GM19455 (cell line): ENCODE measurements around the gene SHROOM3.

Source experiments
- ATAC-seq: cut with Tn5 transposase; IDR thresholded peaks from one replicate; pipeline ENCODE4 v1.9.1; 2021; ENCODE audit not compliant: unreplicated experiment

SHROOM3 gene

GRCh38 chr4:76764251-76764650, 329.2 kb downstream of the SHROOM3 start:
- no peak for ATAC-seq

- no peak for ATAC-seq
These were observed 330.6 kb downstream of the SHROOM3 start for GRCh38 chr4:76765473-76766183.

- no peak for ATAC-seq
These were observed 333.0 kb downstream of the SHROOM3 start for GRCh38 chr4:76767983-76768382.

GRCh38 chr4:76772498-76773106, 337.6 kb downstream of the SHROOM3 start:
- ATAC-seq = peak; percentile 72

GRCh38 chr4:76773766-76774165, 338.7 kb downstream of the SHROOM3 start:
- ATAC-seq = no peak

GRCh38 chr4:76779740-76780459, 344.9 kb downstream of the SHROOM3 start:
- no peak for ATAC-seq

GRCh38 chr4:76780781-76781697, 346.0 kb downstream of the SHROOM3 start:
- no peak for ATAC-seq

- ATAC-seq = no peak
These were observed 346.9 kb downstream of the SHROOM3 start for GRCh38 chr4:76781698-76782595.

- no peak for ATAC-seq
These were observed 347.8 kb downstream of the SHROOM3 start for GRCh38 chr4:76782837-76783236.

GRCh38 chr4:76783836-76784235, 348.8 kb downstream of the SHROOM3 start:
- no peak for ATAC-seq

GRCh38 chr4:76784237-76784636, 349.2 kb downstream of the SHROOM3 start:
- no peak for ATAC-seq

- no peak for ATAC-seq
These were observed 352.9 kb downstream of the SHROOM3 start for GRCh38 chr4:76787898-76788297.

- no peak for ATAC-seq
These were observed 355.3 kb downstream of the SHROOM3 start for GRCh38 chr4:76790377-76790776.

GRCh38 chr4:76791479-76791878, 356.4 kb downstream of the SHROOM3 start:
- ATAC-seq = no peak

GRCh38 chr4:76792418-76792817, 357.4 kb downstream of the SHROOM3 start:
- no peak for ATAC-seq

- no peak for ATAC-seq
These were observed 360.2 kb downstream of the SHROOM3 start for GRCh38 chr4:76795243-76795642.

GRCh38 chr4:76799140-76799539, 364.1 kb downstream of the SHROOM3 start:
- ATAC-seq = no peak

- no peak for ATAC-seq
These were observed 364.7 kb downstream of the SHROOM3 start for GRCh38 chr4:76799718-76800117.

- ATAC-seq = peak; percentile 72
These were observed 365.9 kb downstream of the SHROOM3 start for GRCh38 chr4:76800902-76801301.

- ATAC-seq = no peak
These were observed 366.7 kb downstream of the SHROOM3 start for GRCh38 chr4:76801621-76802235.
